Measurements from ENCODE around the gene GSDME. TPM values are rescaled to one million over a fixed set of nuclear protein-coding genes. Genes with fewer than 3 reads are reported as not detected.
A peak's percentile ranks its signal among the peaks of the same experiment; 100 is the strongest.

The GSDME gene
- total and polyA plus RNA-seq, 2 of the 4 experiments (the other 2 are of a cell fraction) = 75.2 to 78.7 TPM

- no TSS peak for BruUV-seq (replicated peaks)
- TF ChIP-seq POLR2A (IDR thresholded peaks at IDR 0.05; ENCODE audit: low read depth, low read length) (no peak), BHLHE40 (IDR thresholded peaks at IDR 0.05; ENCODE audit: low read depth, low read length) (no peak), CHD1 (IDR thresholded peaks at IDR 0.05; ENCODE audit: low read depth, low read length) (no peak), CEBPB (IDR thresholded peaks at IDR 0.05; ENCODE audit: low read depth, low read length) (no peak), RAD21 (IDR thresholded peaks at IDR 0.05; ENCODE audit: low read length) (no peak), RFX5 (IDR thresholded peaks at IDR 0.05; ENCODE audit: low read depth, low read length) (no peak), MAZ (IDR thresholded peaks at IDR 0.05; ENCODE audit: borderline replicate concordance, low read depth, low read length) (no peak), MAFK (IDR thresholded peaks at IDR 0.05; ENCODE audit: low read depth, low read length) (no peak), RCOR1 (IDR thresholded peaks at IDR 0.05; ENCODE audit: insufficient replicate concordance, low read length) (no peak), ELK1 (IDR thresholded peaks at IDR 0.05; ENCODE audit: borderline replicate concordance, low read depth, low read length) (no peak), FOS (IDR thresholded peaks at IDR 0.05; ENCODE audit: low read depth, low read length) (no peak)
- Histone ChIP-seq H2AK5ac (ENCODE audit: low read depth, low read length) (no peak overlapping the region), H3K27me3 (ENCODE audit: control insufficient read depth, insufficient read depth, low read length) (no peaks in the 10 kb centered on the region), H3K4me3 (ENCODE audit: insufficient read depth, low read depth, low read length) (no peak overlapping the region), H2BK20ac (ENCODE audit: low read depth, low read length) (no peak overlapping the region), H2BK5ac (ENCODE audit: low read depth, low read length, poor library complexity, severe bottlenecking) (no peak overlapping the region), H3K9me1 (ENCODE audit: insufficient read depth, low read length) (peaks cover 24% of the 10 kb centered on the region), H2AFZ (replicated peaks; ENCODE audit: low read length, poor library complexity) (no peak overlapping the region), H2AK9ac (replicated peaks; ENCODE audit: low read depth, low read length, poor library complexity) (no peak overlapping the region), H4K5ac (ENCODE audit: low read depth, low read length) (no peak overlapping the region), H2BK15ac (ENCODE audit: low read depth, low read length) (no peak overlapping the region), H3K4me1 (ENCODE audit: control insufficient read depth, insufficient read depth, low read length) (peaks cover 15% of the 10 kb centered on the region), H4K91ac (ENCODE audit: insufficient read depth, low read depth, low read length) (no peak overlapping the region), H3K56ac (ENCODE audit: extremely low read depth, insufficient read depth, low read length) (no peak overlapping the region), H3K9me3 (ENCODE audit: control insufficient read depth, insufficient read depth, low read length) (no peaks in the 10 kb centered on the region), H3K9ac (ENCODE audit: low read depth, low read length) (no peak overlapping the region), H3K27ac (ENCODE audit: insufficient read depth, low read length) (no peak overlapping the region), H4K20me1 (ENCODE audit: insufficient read depth, low read length) (peaks cover 5% of the 10 kb centered on the region; the same call in 1 of the 2 replicates), H3K4ac (ENCODE audit: low read depth, low read length) (no peak overlapping the region), H4K8ac (ENCODE audit: low read depth in 2 of 2, low read length in 2 of 2) (no peak overlapping the region), H3K18ac (ENCODE audit: low read depth, low read length) (no peak overlapping the region), H2BK120ac (ENCODE audit: low read depth, low read length) (no peak overlapping the region), H3K79me1 (ENCODE audit: low read depth in 1 of 2, low read length in 2 of 2) (peaks cover 50 to 78% of the 10 kb centered on the region in 2 experiments), H3K14ac (replicated peaks; ENCODE audit: low read depth, low read length) (no peak overlapping the region), H3K4me2 (ENCODE audit: low read depth, low read length) (no peak overlapping the region), H3K23ac (ENCODE audit: low read depth, low read length) (no peak overlapping the region), H3K36me3 (ENCODE audit: control insufficient read depth, insufficient read depth, low read length) (peaks cover 2% of the 10 kb centered on the region)
- intact Hi-C loops (cut with micrococcal nuclease) (no loop called here), in situ Hi-C loops (cut with MboI; ENCODE audit: low sequenced_read_pairs) (no loop called here), dilution Hi-C loops (cut with HindIII; ENCODE audit: low sequenced_read_pairs, unreplicated experiment) (no loop called here)
- no peak for ATAC-seq (ENCODE audit: low read depth)
- POLR2A ChIA-PET (ENCODE audit: unreplicated experiment) = no interaction called here
- DNase-seq = peak; percentile 24
- CTCF ChIA-PET = no interaction called here
- WGBS, 2 experiments (ENCODE audit: extremely low coverage in 2 of 2, insufficient read length in 1 of 2) = 95% methylated on average over 3 of the region's 16 CpGs; no CpG with 5 or more reads in 1 of the 2 experiments
These were observed 28.5 kb downstream of the GSDME start for GRCh38 chr7:24728503-24729364.
